ENCODE data around the gene UBAC2. TPM values are rescaled to one million over a fixed set of nuclear protein-coding genes. Genes with fewer than 3 reads are reported as not detected.
A peak's percentile ranks its signal among the peaks of the same experiment; 100 is the strongest.
"Not testable (repeated sequence)": the region's sequence is repeated elsewhere in the genome, so short reads cannot be mapped to it uniquely, and the experiment has no call there.

Gene UBAC2
- total RNA-seq, 1 donor, result 36.9 TPM

DNA sequence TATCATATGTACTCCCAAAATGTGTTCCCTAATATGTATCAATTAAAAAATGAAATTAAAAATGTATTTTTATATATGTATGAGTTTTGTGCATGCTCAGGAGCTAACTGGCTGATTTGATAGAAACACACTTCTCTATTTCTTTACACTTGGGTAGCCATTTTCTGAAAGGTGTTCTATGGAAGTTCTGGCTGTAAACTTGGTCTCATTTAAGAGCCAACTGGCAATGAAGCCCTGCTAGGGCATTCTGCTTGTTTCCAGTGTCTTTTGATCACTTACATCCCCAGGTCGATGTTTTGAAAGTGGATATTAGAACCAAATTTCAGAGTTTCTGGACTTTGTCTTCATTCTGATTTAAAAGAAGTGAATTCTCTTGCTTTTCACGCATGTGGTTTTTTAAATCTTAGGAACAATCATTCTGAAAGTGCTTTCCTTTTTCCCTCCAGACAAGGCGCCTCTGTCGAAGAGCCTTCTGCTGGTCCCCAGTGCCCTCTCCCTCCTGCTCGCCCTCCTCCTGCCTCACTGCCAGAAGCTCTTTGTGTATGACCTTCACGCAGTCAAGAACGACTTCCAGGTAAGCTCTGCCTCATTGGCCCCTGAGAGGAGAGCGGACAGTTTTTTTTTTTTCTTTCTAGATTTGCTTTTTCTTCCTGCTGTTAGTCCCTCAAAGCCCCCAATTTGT lies 37.5 kb downstream of the UBAC2 start:
- peaks cover 20% of the 10 kb centered on the region for H3K79me2 ChIP-seq (ENCODE audit: insufficient read depth, low read length)
- H2AFZ ChIP-seq (ENCODE audit: low read length), result no peak overlapping the region
- H3K9me3 ChIP-seq (ENCODE audit: low read depth, low read length), result no peaks in the 10 kb centered on the region
- H3K4me2 ChIP-seq (ENCODE audit: insufficient read depth, low read length), result no peak overlapping the region
- H3K27ac ChIP-seq (ENCODE audit: low read depth, low read length), result no peak overlapping the region
- no peaks in the 10 kb centered on the region for H3K27me3 ChIP-seq (ENCODE audit: insufficient read depth, low read length)
- peaks cover 3% of the 10 kb centered on the region for H4K20me1 ChIP-seq (ENCODE audit: insufficient read depth, low read length)
- DNase-seq (ENCODE audit: insufficient read length, low spot score, missing footprints), result no peak
- no peaks in the 10 kb centered on the region for H3K4me1 ChIP-seq (ENCODE audit: insufficient read depth, low read length)
- peaks cover 15% of the 10 kb centered on the region for H3K36me3 ChIP-seq (ENCODE audit: insufficient read depth, low read length)
- TF ChIP-seq, protein P1, sequence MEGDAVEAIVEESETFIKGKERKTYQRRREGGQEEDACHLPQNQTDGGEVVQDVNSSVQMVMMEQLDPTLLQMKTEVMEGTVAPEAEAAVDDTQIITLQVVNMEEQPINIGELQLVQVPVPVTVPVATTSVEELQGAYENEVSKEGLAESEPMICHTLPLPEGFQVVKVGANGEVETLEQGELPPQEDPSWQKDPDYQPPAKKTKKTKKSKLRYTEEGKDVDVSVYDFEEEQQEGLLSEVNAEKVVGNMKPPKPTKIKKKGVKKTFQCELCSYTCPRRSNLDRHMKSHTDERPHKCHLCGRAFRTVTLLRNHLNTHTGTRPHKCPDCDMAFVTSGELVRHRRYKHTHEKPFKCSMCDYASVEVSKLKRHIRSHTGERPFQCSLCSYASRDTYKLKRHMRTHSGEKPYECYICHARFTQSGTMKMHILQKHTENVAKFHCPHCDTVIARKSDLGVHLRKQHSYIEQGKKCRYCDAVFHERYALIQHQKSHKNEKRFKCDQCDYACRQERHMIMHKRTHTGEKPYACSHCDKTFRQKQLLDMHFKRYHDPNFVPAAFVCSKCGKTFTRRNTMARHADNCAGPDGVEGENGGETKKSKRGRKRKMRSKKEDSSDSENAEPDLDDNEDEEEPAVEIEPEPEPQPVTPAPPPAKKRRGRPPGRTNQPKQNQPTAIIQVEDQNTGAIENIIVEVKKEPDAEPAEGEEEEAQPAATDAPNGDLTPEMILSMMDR (IDR thresholded peaks at IDR 0.05; ENCODE audit: extremely low read depth, low read depth, low read length), result no peak
- H3K4me3 ChIP-seq (ENCODE audit: insufficient read depth, low read length), result no peak overlapping the region

DNA sequence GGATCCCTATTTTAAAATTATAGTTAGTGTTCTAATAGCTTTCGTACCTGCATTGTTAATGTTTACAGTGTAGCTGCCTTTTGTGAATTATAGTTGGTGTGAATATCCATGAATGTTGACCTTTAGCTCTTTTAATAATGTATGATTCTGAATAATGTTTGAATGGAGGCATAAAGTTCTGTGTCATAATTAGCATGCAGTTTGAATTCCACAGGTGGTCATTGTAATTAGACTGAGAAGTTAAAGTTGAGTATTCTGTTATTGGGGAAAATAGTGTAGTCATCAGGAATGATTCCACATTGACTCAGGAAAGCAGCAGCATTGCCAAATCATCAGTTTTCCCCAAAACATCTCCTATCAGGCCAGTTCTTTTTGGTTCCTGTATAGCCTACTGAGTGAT lies 45.4 kb downstream of the UBAC2 start:
- H3K79me2 ChIP-seq (ENCODE audit: insufficient read depth, low read length), result no peaks in the 10 kb centered on the region
- H3K9me3 ChIP-seq (ENCODE audit: low read depth, low read length), result no peaks in the 10 kb centered on the region
- peaks cover 3% of the 10 kb centered on the region for H3K36me3 ChIP-seq (ENCODE audit: insufficient read depth, low read length)
- no peak overlapping the region for H2AFZ ChIP-seq (ENCODE audit: low read length)
- H3K4me2 ChIP-seq (ENCODE audit: insufficient read depth, low read length), result no peak overlapping the region
- no peaks in the 10 kb centered on the region for H4K20me1 ChIP-seq (ENCODE audit: insufficient read depth, low read length)
- no peaks in the 10 kb centered on the region for H3K4me1 ChIP-seq (ENCODE audit: insufficient read depth, low read length)
- H3K27me3 ChIP-seq (ENCODE audit: insufficient read depth, low read length), result no peaks in the 10 kb centered on the region
- peak; percentile 72 for DNase-seq (ENCODE audit: insufficient read length, low spot score, missing footprints)
- H3K27ac ChIP-seq (ENCODE audit: low read depth, low read length), result no peak overlapping the region
- H3K4me3 ChIP-seq (ENCODE audit: insufficient read depth, low read length), result no peak overlapping the region
- TF ChIP-seq, protein P1 (IDR thresholded peaks at IDR 0.05; ENCODE audit: extremely low read depth, low read depth, low read length), result no peak

- H3K27ac ChIP-seq (ENCODE audit: low read depth, low read length); H3K36me3 ChIP-seq (ENCODE audit: insufficient read depth, low read length); H2AFZ ChIP-seq (ENCODE audit: low read length); H3K79me2 ChIP-seq (ENCODE audit: insufficient read depth, low read length); H3K4me1 ChIP-seq (ENCODE audit: insufficient read depth, low read length); H3K4me2 ChIP-seq (ENCODE audit: insufficient read depth, low read length); H3K4me3 ChIP-seq (ENCODE audit: insufficient read depth, low read length); H3K9me3 ChIP-seq (ENCODE audit: low read depth, low read length); H4K20me1 ChIP-seq (ENCODE audit: insufficient read depth, low read length); H3K27me3 ChIP-seq (ENCODE audit: insufficient read depth, low read length); DNase-seq (ENCODE audit: insufficient read length, low spot score, missing footprints): not testable (repeated sequence)
Observed at GRCh38 chr13:99249178-99249577, 48.5 kb downstream of the UBAC2 start.

DNA sequence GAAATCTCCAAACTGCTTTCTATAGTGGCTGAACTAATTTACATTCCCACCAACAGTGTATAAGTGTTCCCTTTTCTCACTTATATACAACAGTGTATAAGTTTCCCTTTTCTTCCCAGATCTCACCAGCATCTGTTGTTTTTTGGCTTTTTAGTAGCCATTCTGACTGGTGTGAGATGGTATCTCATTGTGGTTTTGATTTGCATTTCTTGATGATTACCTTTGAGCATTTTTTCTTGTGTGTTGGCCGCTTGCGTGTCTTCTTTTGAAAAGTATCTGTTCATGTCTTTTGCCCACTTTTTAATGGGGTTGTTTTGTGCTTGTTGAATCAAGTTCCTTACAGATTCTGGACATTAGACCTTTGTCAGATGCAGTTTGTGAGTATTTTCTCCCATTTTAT lies 49.0 kb downstream of the UBAC2 start:
- H4K20me1 ChIP-seq (ENCODE audit: insufficient read depth, low read length), result not testable (repeated sequence)

DNA sequence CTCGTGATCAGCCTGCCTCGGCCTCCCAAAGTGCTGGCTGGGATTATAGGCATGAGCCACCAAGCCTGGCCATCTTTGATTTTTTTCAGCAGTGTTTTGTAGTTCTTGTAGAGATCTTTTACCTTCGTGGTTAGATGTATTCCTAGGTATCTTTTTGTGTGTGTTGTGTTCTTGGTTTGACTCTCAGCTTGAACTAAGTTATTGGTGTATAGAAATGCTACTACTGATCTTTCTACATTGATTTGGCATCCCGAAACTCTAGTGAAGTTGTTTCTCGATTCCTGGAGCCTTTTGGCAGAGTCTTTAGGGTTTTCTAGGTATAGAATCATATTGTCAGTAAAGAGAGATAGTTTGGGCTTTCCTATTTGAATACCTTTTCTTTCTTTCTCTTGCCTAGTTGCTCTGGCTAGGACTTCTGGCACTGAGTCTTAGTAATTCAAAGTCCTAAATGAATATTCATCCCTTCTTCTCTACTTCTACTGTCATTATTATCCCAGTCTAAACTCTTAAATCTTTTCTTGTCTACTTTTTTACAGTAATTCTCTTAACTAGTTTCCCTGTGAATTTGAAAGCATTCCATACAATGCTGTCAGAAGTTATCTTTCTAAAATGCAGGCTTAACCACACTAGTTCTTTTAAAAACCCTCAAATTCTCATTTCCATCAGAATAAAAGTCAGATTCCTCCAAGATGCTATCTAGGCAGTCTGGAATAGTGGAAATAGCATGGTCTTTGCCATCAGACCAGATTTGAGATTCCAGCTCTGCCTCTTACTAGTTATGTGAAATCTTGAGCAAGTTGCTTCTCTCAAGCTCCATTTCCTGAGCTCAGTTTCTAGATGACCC lies 50.5 kb downstream of the UBAC2 start:
- DNase-seq (ENCODE audit: insufficient read length, low spot score, missing footprints), result no peak
- Histone ChIP-seq H3K9me3 (ENCODE audit: low read depth, low read length) (no peaks in the 10 kb centered on the region), H3K27me3 (ENCODE audit: insufficient read depth, low read length) (no peaks in the 10 kb centered on the region), H3K36me3 (ENCODE audit: insufficient read depth, low read length) (peaks cover 6% of the 10 kb centered on the region), H3K27ac (ENCODE audit: low read depth, low read length) (no peak overlapping the region), H3K4me2 (ENCODE audit: insufficient read depth, low read length) (no peak overlapping the region), H2AFZ (ENCODE audit: low read length) (no peak overlapping the region), H3K4me3 (ENCODE audit: insufficient read depth, low read length) (no peak overlapping the region), H3K79me2 (ENCODE audit: insufficient read depth, low read length) (no peaks in the 10 kb centered on the region), H4K20me1 (ENCODE audit: insufficient read depth, low read length) (no peaks in the 10 kb centered on the region), H3K4me1 (ENCODE audit: insufficient read depth, low read length) (peaks cover 1% of the 10 kb centered on the region)
- TF ChIP-seq, protein P1 (IDR thresholded peaks at IDR 0.05; ENCODE audit: extremely low read depth, low read depth, low read length), result no peak

More for the DNA sequence above, 49.0 kb downstream of the UBAC2 start:
- H3K4me1 ChIP-seq (ENCODE audit: insufficient read depth, low read length); H2AFZ ChIP-seq (ENCODE audit: low read length); H3K4me2 ChIP-seq (ENCODE audit: insufficient read depth, low read length); H3K4me3 ChIP-seq (ENCODE audit: insufficient read depth, low read length); DNase-seq (ENCODE audit: insufficient read length, low spot score, missing footprints); H3K36me3 ChIP-seq (ENCODE audit: insufficient read depth, low read length); H3K9me3 ChIP-seq (ENCODE audit: low read depth, low read length); H3K27ac ChIP-seq (ENCODE audit: low read depth, low read length); H3K79me2 ChIP-seq (ENCODE audit: insufficient read depth, low read length); H3K27me3 ChIP-seq (ENCODE audit: insufficient read depth, low read length): not testable (repeated sequence)

All from osteoblast (primary cell).